Stimulated activated CD8-positive, alpha-beta memory T cell treated with anti-CD3 and anti-CD28 coated beads, Interleukin-15, amount 100 ng/mL, for 48 hours (primary cell): ENCODE results near the gene IGF2.

Source experiments
- DNase-seq, 2 donors: peaks; one replicate each; pipeline ENCODE4 v3.0.0-alpha.2; 2020; ENCODE audit warnings: low read depth in 2 of 2

IGF2 gene

DNA sequence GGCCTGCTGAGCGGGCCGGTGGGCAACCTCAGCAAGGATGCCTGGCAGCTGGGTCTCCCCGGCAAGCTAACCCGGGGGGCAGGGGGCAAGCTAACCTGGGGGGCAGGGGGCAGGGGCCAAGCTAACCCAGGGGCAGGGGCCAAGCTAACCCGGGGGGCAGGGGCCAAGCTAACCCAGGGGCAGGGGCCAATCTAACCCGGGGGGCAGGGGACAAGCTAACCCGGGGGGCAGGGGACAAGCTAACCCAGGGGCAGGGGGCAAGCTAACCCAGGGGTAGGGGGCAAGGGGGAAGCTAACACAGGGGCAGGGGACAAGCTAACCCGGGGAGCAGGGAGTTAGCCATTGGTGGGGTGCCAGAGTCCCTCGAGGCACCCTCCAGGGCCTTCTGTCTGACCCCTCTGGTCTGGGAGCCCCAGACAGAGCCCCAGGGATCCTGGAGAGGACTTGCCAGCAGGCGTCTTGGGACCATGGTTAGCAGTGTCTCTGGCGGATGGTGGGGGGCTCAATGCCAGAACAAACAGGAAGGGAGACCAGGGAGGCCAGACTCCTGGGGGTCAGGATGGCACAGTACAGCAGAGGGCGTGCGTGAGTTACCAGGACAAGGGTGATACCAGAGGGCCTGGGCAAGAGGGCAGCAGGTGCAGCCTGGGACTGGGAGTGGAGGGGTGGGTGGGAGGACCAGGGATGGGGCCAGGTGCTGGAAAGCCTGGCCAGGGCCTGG, 16.1 kb downstream of the IGF2 start:
- no peak for DNase-seq

DNA sequence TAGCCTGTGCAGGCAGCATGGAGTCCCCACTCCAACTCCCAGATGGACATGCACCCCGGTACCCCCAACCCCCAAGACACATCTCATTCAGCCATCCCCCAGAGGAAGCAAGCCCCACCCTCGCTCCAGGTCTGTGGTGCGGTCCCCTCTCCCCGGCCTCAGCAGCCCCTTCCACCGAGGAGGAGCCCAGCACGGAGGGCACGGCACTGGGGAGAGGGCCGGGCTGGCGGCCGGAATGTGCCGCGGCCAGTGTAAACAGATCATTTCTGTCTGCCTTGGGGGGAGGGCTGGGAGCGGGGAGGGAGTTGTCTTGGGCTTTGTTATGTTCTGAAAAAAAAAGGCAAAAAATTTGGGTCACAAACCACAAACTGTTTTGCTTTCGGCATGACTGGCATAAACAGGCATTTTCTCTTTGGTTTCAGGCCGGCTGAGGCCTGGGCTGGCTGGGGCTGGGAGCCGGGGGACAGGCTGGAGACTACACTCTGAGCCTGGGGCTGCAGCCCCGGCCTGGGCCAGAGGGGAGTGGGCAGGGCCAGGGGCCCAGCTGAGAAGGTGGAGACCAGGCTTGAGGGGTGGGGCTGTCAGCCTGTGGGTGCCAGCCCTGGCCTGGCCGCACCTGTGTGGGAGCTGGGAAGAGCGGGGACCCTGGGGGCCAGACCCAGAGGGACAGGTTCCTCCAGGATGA, 16.8 kb downstream of the IGF2 start:
- no peak for DNase-seq

DNA sequence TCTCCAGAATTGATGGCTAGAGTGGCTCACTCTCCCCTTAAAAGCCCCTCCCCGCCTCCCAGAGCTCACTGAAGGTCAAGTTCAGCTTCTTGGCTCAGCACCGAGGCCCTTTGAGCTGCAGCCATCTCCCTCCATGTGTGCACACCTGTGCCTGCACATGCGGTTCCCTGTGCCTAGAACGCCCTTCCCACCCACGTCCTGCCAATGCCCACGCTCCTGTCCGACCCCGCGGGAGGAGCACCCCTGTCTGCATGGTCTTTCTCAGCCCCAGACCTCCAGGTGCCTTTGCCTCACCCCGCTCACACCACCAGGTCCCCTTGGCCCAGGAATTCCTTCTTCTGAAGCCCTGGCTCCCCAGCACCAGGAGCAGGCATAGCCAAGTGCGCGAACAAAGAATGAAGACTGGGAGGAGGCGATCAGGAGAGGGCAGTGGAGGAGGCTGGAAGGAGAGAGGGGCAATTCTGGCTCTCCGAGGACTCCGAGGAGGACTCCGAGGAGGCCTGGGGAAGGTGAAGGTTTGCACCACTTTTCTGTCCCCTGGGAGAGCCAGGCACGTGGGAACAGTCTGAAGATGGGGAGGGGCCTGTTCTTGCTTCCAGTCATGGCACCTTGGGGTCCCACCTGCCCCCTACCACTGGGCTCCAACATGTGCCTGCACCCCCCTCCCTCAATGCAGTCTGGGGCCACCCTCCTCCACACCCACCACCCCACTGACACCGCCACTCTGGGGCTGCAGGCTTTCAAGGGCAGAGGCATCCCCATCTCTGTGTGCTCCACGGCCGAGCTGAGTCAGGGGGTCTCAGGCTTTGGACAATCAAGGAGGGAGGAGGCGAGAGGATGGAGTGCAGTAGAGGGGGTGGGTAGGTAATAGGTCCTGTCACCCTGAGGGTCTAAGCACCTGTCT, 17.7 kb downstream of the IGF2 start:
- no peak for DNase-seq

DNA sequence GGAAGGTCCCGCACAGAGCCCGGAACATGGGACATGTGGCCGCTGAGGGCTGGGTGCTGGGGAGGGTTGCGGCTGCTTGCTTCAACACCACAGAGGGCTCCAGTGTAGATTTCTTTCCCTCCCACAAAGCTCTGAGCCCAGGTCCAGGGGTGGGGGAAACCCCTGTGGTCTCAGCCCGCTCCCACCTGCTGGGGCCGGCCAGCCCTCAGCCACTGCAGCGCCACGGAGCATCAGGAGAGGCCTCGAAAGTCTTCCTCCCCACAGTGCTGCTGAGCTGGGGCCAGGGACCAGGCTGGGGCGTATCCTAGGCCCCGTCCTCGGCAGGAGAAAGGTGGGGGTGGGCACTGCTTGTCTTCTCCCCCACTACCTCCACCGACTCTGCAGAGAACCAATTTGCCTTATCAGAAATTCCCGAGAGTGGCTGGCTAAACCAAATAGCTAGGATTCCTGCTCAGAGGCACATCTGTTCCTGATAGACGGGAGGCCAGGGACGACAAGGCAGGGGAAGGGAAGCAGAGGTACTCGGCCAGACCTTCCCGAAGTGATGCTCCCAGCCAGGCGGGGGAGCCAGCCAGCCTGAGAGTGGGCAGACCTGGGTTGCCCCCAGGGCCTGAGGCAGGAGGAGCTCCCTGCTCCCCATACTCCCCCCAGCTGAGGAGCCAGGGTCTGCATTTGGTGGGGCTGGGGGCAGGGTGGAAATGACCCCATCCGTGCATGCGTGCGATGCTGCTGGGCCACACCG, 18.7 kb downstream of the IGF2 start:
- DNase-seq: no peak

DNA sequence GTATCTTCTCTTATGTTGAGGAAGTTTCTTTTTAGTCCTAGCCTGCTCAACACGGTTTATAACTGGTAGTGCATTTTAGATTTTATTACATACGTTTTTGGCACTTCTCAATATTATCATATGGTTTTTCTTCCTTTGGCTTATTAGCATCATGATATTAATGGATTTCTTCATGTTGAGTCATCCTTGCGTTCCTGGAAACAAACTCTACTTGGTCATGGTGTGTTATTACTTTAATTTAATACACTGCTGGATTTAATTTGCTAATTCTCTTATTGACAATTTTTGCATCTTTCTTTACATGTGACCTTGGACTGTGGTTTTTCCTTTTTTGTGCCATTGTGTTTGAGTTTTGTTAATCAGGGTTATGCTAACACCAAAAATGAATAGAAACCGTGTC, 20.5 kb downstream of the IGF2 start:
- no peak for DNase-seq

DNA sequence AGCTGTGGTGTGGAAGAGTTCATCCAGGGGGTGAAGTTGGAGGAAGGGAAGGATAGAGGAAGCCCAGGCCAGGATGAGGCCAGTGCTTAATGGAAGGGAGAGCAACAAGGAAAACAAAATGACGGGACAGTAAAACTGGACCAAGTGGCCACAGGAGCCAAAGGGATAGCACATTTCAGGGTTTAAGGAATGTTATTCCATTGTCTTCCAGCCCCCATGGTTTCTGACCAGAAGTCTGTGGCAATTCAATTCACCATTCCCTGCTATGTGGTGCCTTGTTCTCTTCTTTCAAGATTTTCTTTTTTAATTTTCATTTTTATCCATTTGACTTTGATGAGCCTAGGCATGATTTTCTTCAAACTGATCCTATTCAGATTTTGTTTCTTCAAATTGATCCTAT, 22.5 kb downstream of the IGF2 start:
- no peak for DNase-seq

DNA sequence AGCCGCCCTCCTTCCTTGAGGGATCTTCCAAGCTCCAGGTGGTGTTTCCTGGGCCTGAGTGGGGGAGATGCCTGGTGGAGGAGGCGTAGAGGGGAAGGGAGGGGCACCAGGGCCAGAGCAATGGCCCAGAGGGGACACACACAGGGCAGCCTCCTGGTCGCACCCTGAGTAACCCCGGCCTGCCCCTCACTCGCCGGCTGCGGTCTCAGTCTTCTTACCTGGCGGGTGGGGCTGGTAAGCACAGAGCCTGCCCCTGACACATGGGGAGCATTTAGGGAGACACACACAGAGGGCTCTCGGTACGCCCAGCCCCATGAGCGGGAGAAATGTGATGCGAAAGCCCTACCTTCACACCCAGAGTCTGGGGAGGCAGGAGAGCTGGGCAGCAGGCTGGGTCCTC, 23.9 kb downstream of the IGF2 start:
- DNase-seq: no peak

DNA sequence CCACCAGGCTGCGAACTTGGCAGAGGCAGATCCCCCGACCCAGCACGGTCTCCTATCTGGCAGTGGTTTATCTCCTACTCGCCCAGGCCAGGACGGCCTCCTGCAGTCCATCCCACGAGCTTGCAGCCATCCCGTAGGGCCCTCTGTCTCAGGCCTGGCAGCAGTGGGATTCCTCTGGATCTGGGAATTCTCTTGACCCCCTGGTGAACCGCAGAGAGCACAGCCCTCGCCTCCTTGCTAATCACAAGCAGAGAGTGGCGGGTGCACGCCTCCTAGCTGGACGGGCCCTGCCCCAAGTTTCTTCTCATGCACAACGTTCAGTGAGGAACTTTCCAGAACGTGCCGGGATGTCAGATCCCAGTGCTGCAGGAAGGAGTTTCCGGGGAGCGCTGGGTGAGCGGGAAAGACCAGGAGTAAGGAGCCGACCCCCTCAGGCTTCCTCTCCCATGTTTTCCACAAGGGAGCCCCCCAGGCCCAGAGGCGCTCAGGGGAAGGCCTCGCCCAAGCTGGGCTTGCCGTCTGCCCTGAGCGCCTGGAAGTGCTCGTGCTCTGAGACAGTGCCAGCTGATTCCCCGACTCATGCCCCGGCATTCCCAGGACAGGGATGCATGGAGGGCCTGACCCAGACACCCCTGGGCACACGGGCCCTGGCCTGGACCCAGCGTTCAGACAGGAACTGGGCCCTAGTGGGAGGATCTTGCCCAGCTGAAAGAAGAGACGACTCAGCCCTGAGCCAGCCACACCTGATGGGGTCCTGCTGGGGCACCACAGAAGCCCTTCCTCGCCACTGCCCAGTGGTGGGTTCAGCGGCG, 24.6 kb downstream of the IGF2 start:
- no peak for DNase-seq

DNA sequence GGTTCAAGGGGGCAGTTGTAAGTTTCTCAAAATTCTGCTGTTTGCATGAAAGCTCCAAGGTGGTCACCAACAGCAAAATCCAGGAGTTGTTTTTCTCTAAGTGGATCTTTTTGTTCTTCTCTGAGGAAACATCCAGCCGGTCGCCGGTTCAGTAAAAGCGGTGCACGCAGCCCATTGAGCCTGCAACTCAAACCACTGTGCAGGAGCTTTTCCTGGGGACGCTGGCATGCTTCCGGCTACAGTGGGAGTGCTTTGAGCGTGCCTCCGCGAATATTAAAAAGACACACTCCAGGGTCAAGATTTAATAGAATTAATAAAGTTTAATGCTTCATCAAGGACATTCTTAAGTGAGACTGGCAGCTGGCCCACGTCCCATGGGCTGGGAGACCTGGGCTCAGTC, 25.4 kb downstream of the IGF2 start:
- no peak for DNase-seq

DNA sequence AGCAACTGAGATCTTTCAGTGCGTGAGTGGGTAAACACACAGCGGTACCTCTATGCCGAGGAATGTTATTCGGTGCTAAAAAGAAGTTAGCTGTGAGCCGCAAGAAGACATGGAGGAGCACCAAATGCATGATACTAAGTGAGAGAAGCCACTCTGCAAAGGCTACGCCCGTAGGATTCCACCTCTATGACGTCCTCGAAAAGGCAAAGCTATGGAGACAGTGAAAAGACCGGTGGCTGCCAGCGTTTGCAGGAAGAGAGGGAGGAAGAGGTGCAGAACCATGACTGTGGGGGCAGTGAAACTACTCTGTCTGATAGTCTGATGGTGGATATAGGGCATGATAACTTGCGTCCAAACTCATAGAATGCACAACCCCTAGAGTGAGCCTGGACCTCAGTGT, 28.7 kb downstream of the IGF2 start:
- DNase-seq: no peak

DNA sequence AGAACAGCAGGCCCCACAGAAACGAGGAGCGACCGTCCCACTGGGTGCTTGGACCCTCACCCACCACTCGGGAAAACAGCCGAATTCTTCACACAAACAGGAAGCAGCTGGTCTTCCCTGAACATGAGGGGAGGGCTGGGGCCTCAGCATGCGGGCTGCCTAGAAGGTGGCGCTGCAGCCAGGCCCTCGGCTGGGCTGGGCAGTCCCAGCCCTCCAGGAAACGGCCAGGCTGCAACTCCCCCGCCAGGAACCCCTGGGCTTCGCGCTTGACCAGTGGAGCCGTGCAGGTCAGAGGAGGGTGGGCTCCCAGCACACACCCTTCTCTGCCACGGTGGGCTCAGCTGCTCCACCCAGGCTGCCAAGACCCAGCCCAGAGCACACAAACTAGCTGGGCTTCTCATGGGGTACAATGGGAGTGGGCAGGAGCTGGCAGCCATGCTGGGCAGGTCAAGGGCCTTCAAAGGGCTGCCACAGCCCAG, 29.6 kb downstream of the IGF2 start:
- DNase-seq: no peak

DNA sequence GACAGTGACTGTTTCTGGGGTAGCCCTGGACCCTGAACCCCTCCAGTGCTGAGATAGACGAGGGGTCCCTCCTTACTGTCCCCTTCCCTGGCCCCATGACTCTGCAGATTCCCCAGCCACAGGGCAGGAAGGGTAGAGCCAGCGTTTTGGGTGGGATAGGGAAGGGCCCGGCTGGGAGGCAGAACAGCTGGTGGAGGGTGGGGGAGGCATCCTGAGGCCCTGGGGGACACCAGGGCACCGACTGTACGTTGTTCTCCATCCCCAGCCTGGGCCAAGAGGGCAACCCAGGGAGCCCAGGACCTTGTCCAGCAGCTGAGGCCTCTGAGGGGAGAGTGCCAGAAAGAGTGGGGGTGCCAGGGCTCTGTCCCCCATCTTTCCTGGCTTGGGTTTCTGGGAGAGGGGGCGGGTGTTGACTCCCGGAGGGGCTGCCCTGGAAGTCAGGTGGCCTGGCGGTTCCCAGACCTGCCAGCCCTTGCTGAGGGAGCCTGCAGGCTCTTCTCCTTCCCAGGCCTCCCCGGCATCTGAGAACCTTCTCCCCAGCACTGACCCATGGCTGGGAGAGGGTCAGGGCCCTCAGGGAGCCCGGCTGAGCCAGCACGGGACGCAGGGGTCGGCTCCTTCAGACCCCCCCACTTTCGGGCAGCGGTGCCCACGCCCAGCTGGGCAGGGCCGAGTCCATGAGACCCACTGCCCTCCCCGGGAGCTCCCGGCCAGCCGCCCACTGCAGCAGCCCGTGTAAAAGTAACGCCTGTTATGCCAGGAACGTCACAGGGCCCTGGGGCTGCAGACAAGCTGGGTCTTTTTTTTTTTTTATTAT, 30.3 kb downstream of the IGF2 start:
- DNase-seq: no peak

DNA sequence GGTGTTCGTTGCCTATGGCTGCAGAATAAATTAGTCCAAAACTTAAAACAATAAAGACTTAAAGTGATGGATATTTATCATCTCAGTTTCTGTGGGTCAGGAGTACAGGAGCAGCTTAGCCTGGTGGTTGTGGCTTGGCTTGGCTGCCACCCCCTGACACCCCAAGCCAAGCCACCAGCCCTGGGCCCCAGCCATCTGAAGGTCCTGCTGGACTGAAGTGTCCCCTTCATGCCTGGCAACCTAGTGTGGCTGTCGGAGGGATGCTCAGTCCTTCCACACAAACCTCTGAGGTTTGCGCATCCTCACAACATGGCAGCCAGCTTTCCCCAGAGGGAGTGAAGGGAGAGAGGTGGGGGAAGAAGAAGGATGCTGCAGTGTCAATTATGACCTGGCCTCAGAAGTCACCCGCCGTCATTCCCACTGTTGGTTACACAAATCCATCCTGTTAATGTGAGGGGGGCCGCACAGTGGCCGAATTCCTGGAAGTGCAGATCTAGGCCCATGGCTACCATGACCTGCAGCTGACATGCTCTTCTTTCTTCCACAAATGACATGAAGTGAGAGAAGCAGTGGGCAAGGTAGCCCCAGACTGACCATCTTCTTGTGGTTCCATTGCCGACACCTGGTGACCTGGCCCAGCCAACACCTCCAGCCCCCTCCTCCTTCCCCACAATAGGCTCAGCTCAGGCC, 31.1 kb downstream of the IGF2 start:
- no peak for DNase-seq

DNA sequence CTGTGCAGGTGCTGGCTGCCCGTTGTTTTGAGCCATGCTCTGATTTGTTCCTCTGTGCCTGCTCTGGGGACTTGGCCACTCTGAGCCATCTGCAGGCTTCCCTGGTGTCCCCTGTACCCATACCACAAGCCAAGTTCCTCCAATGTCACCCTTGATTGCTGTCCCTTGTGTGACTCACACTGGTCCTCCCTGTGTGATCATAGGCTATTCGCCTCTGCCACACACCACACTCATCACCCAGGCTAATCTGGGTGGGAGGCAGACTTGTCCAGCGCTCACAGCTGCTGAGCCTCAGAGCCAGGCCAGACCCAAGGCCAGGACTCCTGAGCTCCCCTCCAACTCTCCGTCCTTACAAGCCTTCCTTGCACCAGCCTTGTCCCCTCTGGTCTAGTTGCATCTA, 31.7 kb downstream of the IGF2 start:
- no peak for DNase-seq

DNA sequence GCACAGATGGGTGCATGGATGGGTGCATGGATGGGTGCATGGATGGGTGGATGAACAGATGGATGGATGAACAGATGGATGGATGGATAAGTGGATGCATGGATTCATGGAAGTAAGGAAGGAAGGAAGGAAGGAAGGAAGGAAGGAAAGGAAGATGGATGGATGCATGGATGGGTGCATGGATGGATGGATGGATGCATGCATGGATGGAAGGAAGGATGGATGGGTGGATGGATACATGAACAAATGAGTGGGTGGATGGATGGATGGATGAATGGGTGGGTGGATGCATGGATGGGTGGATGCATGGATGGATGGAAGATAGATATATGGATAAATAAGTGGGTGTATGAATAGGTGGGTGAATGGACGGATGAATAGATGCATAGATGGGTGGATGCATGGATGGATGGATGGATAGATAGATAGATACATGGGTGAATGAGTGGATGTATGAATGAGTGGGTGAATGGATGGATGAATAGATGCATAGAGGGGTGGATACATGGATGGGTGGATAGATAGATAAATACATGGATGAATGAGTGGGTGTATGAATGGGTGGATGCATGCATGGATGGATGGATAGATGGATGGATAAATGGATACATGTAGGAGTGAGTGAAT, 32.5 kb downstream of the IGF2 start:
- DNase-seq: no peak

DNA sequence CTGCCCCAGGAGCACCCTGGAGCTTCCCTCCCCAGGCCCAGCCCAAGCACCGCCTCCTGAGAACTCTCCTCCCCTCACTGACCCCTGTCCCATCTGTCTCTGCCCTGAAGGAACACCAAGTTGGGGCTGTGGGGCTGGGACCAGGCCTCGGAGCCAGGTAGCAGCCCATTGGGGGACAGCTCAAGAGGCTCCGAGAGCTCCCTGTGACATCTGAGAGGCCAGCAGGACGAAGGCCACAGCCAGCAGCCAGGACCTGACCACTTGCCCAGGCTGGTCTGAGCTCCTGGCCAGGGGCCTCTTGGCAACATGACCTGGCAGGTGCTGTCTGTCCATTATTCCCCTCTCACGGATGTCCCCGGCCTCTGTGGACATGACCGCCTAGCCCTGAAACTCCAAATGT, 33.7 kb downstream of the IGF2 start:
- DNase-seq: no peak

DNA sequence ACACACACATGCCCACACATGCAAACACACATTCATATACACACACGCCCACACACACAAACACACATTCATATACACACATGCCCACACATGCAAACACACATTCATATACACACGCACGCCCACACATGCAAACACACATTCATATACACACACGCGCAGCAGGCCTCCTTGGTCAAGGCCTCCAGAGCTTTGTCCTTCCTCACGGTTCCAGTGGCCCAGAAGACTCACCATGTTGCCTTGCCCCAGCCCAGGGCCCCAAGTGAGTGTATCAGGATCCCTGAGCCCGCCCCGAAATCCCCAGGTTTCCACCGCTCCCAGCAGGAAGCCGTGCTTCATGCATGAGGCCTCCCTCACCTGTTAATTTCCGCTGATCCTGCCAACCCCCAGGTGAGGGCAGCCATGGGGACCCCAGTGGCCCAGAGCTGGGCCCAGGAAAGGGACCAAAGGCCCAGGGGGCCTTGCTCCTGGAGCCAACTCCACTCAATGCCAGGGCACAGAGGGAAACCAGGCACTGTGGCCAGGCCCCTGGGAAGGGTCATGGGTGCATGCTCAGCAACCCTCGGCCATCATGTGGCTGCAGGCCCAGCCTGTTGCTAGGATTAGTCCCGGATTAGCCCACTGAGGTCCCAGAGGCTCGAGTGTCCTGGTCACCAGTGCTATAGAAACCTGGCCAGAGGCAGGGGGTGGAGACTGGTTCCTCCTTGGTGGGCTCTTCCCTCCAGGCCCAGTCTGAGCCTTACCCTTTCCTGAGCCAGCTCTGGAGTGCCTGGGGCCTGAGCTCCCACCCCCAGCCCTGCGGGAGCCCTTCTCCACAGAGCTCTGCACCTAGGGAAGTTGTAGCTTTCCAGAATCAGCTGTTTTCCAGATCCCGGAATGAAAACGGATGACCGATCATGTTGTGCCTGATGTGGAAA, 34.4 kb downstream of the IGF2 start:
- no peak for DNase-seq
